ENCODE measurements around the gene MYPN. TPM values are rescaled to one million over a fixed set of nuclear protein-coding genes. Genes with fewer than 3 reads are reported as not detected.

The MYPN gene
- total and polyA plus RNA-seq, 2 donors from 2014 or later, result 0.06 TPM; not detected in 1

GRCh38 chr10:68080853-68081431 is 28.3 kb upstream of the MYPN start:
- DNase-seq, result no peak
- TF ChIP-seq CTCF (IDR thresholded peaks at IDR 0.05; ENCODE audit: borderline replicate concordance, extremely low read depth, insufficient read depth), result no peak
- H3K9me3 ChIP-seq (ENCODE audit: control insufficient read depth in 2 of 3, insufficient read depth in 1 of 3, low read length in 3 of 3), result no peaks in the 10 kb centered on the region
- no peak for FAIRE-seq
- H3K9ac ChIP-seq (ENCODE audit: low read length in 3 of 3), result no peak overlapping the region
- H3K36me3 ChIP-seq (ENCODE audit: control insufficient read depth in 2 of 3, insufficient read depth in 3 of 3, low read length in 3 of 3), result no peaks in the 10 kb centered on the region
- H3K27me3 ChIP-seq (ENCODE audit: control insufficient read depth, insufficient read depth, low read length), result no peaks in the 10 kb centered on the region
- H3K4me3 ChIP-seq (ENCODE audit: low read length in 3 of 3), result no peak overlapping the region
- intact Hi-C loops (cut with DNase I), result no loop called here
- H3K27ac ChIP-seq (ENCODE audit: low read depth in 2 of 2, low read length in 2 of 2), result no peak overlapping the region
- no peaks in the 10 kb centered on the region for H3K4me1 ChIP-seq (ENCODE audit: control insufficient read depth in 2 of 3, insufficient read depth in 2 of 3, low read depth in 1 of 3, low read length in 3 of 3)

GRCh38 chr10:68081916-68082315 is 27.4 kb upstream of the MYPN start:
- Histone ChIP-seq H3K36me3 (ENCODE audit: control insufficient read depth in 2 of 3, insufficient read depth in 3 of 3, low read length in 3 of 3) (no peaks in the 10 kb centered on the region), H3K27me3 (ENCODE audit: control insufficient read depth, insufficient read depth, low read length) (no peaks in the 10 kb centered on the region), H3K9me3 (ENCODE audit: control insufficient read depth in 2 of 3, insufficient read depth in 1 of 3, low read length in 3 of 3) (no peaks in the 10 kb centered on the region), H3K4me1 (ENCODE audit: control insufficient read depth in 2 of 3, insufficient read depth in 2 of 3, low read depth in 1 of 3, low read length in 3 of 3) (no peaks in the 10 kb centered on the region), H3K27ac (ENCODE audit: low read depth in 2 of 2, low read length in 2 of 2) (no peak overlapping the region), H3K4me3 (ENCODE audit: low read length in 3 of 3) (no peak overlapping the region), H3K9ac (ENCODE audit: low read length in 3 of 3) (no peak overlapping the region)
- intact Hi-C loops (cut with DNase I), result no loop called here
- DNase-seq (no peak), FAIRE-seq (no peak)
- no peak for TF ChIP-seq CTCF (IDR thresholded peaks at IDR 0.05; ENCODE audit: borderline replicate concordance, extremely low read depth, insufficient read depth)

GRCh38 chr10:68082872-68083271 is 26.4 kb upstream of the MYPN start:
- TF ChIP-seq CTCF (IDR thresholded peaks at IDR 0.05; ENCODE audit: borderline replicate concordance, extremely low read depth, insufficient read depth), result peak; percentile 10
- H3K9ac ChIP-seq (ENCODE audit: low read length in 3 of 3), result no peak overlapping the region
- H3K4me1 ChIP-seq (ENCODE audit: control insufficient read depth in 2 of 3, insufficient read depth in 2 of 3, low read depth in 1 of 3, low read length in 3 of 3), result no peaks in the 10 kb centered on the region
- H3K4me3 ChIP-seq (ENCODE audit: low read length in 3 of 3), result no peak overlapping the region
- intact Hi-C loops (cut with DNase I), result no loop called here
- DNase-seq (peak in 1 of 5 donors; percentile 39), FAIRE-seq (peak; percentile 77)
- H3K9me3 ChIP-seq (ENCODE audit: control insufficient read depth in 2 of 3, insufficient read depth in 1 of 3, low read length in 3 of 3), result no peaks in the 10 kb centered on the region
- no peak overlapping the region for H3K27ac ChIP-seq (ENCODE audit: low read depth in 2 of 2, low read length in 2 of 2)
- no peaks in the 10 kb centered on the region for H3K36me3 ChIP-seq (ENCODE audit: control insufficient read depth in 2 of 3, insufficient read depth in 3 of 3, low read length in 3 of 3)
- H3K27me3 ChIP-seq (ENCODE audit: control insufficient read depth, insufficient read depth, low read length), result no peaks in the 10 kb centered on the region

GRCh38 chr10:68083953-68084352 is 25.3 kb upstream of the MYPN start:
- Histone ChIP-seq H3K4me3 (ENCODE audit: low read length in 3 of 3) (no peak overlapping the region), H3K36me3 (ENCODE audit: control insufficient read depth in 2 of 3, insufficient read depth in 3 of 3, low read length in 3 of 3) (no peaks in the 10 kb centered on the region), H3K9me3 (ENCODE audit: control insufficient read depth in 2 of 3, insufficient read depth in 1 of 3, low read length in 3 of 3) (no peaks in the 10 kb centered on the region), H3K4me1 (ENCODE audit: control insufficient read depth in 2 of 3, insufficient read depth in 2 of 3, low read depth in 1 of 3, low read length in 3 of 3) (no peaks in the 10 kb centered on the region), H3K27me3 (ENCODE audit: control insufficient read depth, insufficient read depth, low read length) (no peaks in the 10 kb centered on the region), H3K9ac (ENCODE audit: low read length in 3 of 3) (no peak overlapping the region), H3K27ac (ENCODE audit: low read depth in 2 of 2, low read length in 2 of 2) (no peak overlapping the region)
- intact Hi-C loops (cut with DNase I), result no loop called here
- no peak for TF ChIP-seq CTCF (IDR thresholded peaks at IDR 0.05; ENCODE audit: borderline replicate concordance, extremely low read depth, insufficient read depth)
- DNase-seq (no peak), FAIRE-seq (no peak)

Measured in kidney (tissue), 14 donors.